ELF-1 (cell line): Measurements from ENCODE around the gene SLC25A14.
A peak's percentile ranks its signal among the peaks of the same experiment; 100 is the strongest.
"Not testable (repeated sequence)": the region's sequence is repeated elsewhere in the genome, so short reads cannot be mapped to it uniquely, and the experiment has no call there.

Source experiments
- DNase-seq: peaks from one replicate; pipeline ENCODE4 v3.0.0-alpha.2; 2016; ENCODE audit warnings: low read depth, low spot score

The SLC25A14 gene

GRCh38 chrX:130339408-130340222 is at the start of gene SLC25A14:
TSS of gene SLC25A14 (plus strand) at chrX:130339919. CDS start at chrX:130340279, 360 bp downstream.
- peak; percentile 96 for DNase-seq

GRCh38 chrX:130295519-130296296 is 44.0 kb upstream of the SLC25A14 start:
- DNase-seq: no peak

GRCh38 chrX:130296297-130296678 is 43.4 kb upstream of the SLC25A14 start:
- no peak for DNase-seq

GRCh38 chrX:130296743-130297142 is 43.0 kb upstream of the SLC25A14 start:
- DNase-seq: no peak

- DNase-seq: no peak
Observed at GRCh38 chrX:130299279-130300009, 40.3 kb upstream of the SLC25A14 start.

GRCh38 chrX:130300010-130300282 is 39.8 kb upstream of the SLC25A14 start:
- no peak for DNase-seq

- no peak for DNase-seq
Observed at GRCh38 chrX:130301405-130301804, 38.3 kb upstream of the SLC25A14 start.

GRCh38 chrX:130301977-130302376 is 37.7 kb upstream of the SLC25A14 start:
- no peak for DNase-seq

- DNase-seq: no peak
Observed at GRCh38 chrX:130304587-130305368, 34.9 kb upstream of the SLC25A14 start.

GRCh38 chrX:130319886-130320285 is 19.8 kb upstream of the SLC25A14 start:
- not testable (repeated sequence) for DNase-seq

- DNase-seq: no peak
Observed at GRCh38 chrX:130321550-130321949, 18.2 kb upstream of the SLC25A14 start.

GRCh38 chrX:130330146-130330545 is 9.6 kb upstream of the SLC25A14 start:
- DNase-seq: no peak

GRCh38 chrX:130330706-130331105 is 9.0 kb upstream of the SLC25A14 start:
- DNase-seq: peak; percentile 92

- DNase-seq: no peak
Observed at GRCh38 chrX:130336531-130336930, 3.2 kb upstream of the SLC25A14 start.

- DNase-seq: not testable (repeated sequence)
Observed at GRCh38 chrX:130338869-130339268, 850 bp upstream of the SLC25A14 start.

- no peak for DNase-seq
Observed at GRCh38 chrX:130340271-130340670, 552 bp downstream of the SLC25A14 start.

GRCh38 chrX:130343411-130343810 is 3.7 kb downstream of the SLC25A14 start:
- no peak for DNase-seq

- no peak for DNase-seq
Observed at GRCh38 chrX:130347321-130347720, 7.6 kb downstream of the SLC25A14 start.

GRCh38 chrX:130351567-130351966 is 11.8 kb downstream of the SLC25A14 start:
- DNase-seq: no peak

- DNase-seq: not testable (repeated sequence)
Observed at GRCh38 chrX:130352050-130352449, 12.3 kb downstream of the SLC25A14 start.

GRCh38 chrX:130376077-130376476 is 36.4 kb downstream of the SLC25A14 start:
- no peak for DNase-seq
